KBM-7 (cell line): ENCODE measurements around the gene MEGF10.

ENCODE experiments used
- DNase-seq: peaks from one replicate; pipeline ENCODE4 v3.0.0-alpha.2; 2015
- in situ Hi-C: fragments of 300-500 bp; cut with MboI; formaldehyde crosslinking; loops from 2 replicates; pipeline ENCODE4 v1.14.3; 2020; ENCODE audit warnings: low sequenced_read_pairs, low pct_unique_long_range_greater_than_20kb, mixed read lengths

Gene MEGF10

DNA sequence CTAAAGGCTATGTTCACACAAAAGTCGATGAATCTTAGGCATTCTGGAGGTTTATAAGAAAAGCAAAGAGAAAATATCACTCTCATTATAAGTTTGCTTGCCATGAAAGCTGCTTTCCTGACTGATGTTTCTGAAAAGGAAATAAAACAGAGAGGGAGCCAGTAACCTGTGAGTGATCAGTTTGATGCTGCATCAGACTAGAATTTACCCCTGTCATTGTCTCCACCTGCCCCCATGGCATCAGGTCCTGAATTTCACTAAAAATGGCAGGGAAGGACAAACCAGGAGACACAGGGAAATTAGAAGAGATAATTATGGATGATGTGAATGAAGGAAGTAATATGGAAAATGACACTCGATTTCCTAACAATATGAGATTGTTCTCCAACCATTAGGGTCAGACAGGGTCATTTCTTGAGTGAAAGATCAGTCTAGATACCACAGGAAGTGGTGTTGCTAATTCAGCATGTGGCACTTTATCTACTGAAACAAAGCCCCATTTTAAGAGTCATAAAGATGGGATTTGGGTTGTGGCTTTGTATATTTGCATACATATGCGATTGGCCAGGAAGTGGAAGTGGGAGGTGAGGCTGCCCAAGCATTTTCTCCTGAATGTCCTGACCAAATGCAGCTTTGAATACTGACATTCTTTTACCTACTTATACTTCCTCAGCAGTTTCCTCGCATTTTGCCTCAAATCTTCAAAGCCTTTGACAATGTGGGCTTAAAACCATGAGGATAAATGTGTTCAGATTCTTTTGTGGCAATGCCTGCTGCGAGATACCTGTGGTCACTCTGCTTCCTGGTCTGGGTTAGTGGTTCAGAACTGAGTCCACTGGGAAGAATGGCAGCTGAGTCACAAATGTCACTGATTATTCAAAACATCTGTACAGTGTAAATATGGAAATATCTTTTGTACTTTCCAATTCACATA is 29.7 kb downstream of the MEGF10 start:
- DNase-seq: peak; percentile 90
- in situ Hi-C loops: no loop called here

DNA sequence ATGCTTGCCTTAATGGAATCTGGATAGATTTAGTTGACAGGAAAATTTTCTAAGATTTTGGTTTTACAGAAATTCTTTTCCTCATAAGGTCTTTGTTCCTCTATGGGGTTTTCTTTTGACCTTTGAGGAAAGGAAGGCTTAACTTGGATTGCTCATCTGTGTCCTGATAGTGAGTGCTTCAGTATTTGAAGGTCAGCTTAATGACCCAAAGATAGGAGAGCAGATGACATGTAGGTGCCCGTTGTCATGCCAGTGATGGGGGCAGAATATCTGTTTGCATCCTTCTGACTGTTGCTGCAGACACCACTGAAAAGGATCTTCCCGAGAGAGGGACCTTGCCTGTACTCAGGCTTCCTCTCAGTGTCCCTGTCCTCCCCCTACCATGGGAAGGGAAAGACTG is 30.9 kb downstream of the MEGF10 start:
- DNase-seq: no peak
- in situ Hi-C loops: no loop called here

- in situ Hi-C loops: no loop called here
- DNase-seq: no peak
These were observed 31.8 kb downstream of the MEGF10 start for GRCh38 chr5:127322403-127322802.

GRCh38 chr5:127324756-127325155 is 34.2 kb downstream of the MEGF10 start:
- DNase-seq: no peak
- in situ Hi-C loops: no loop called here

DNA sequence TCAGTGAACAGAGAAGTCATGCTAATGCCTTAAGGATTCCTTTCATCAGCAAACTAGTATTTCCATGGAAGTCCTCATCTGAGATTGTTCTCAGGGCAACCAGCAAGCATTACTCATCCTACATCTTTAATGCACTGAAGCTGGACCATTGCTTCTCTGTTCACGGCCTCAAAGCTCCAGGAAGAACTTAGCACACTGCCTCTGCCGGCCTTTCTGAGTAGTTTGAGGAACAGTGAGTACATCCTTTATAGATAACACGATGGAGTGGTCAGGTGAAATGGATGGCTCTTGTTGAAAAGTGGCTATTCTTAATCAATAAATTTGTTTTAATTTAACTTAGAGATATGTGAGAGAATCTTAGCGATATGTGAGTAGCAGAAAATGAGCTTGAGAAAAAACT is 35.8 kb downstream of the MEGF10 start:
- no peak for DNase-seq
- in situ Hi-C loops: no loop called here

- in situ Hi-C loops: no loop called here
- DNase-seq: no peak
These were observed 36.6 kb downstream of the MEGF10 start for GRCh38 chr5:127326976-127327755.

- DNase-seq: no peak
- in situ Hi-C loops: no loop called here
These were observed 39.5 kb downstream of the MEGF10 start for GRCh38 chr5:127330116-127330515.

- in situ Hi-C loops: no loop called here
- no peak for DNase-seq
These were observed 41.5 kb downstream of the MEGF10 start for GRCh38 chr5:127331890-127332649.

GRCh38 chr5:127333483-127333882 is 42.9 kb downstream of the MEGF10 start:
- in situ Hi-C loops: no loop called here
- no peak for DNase-seq

DNA sequence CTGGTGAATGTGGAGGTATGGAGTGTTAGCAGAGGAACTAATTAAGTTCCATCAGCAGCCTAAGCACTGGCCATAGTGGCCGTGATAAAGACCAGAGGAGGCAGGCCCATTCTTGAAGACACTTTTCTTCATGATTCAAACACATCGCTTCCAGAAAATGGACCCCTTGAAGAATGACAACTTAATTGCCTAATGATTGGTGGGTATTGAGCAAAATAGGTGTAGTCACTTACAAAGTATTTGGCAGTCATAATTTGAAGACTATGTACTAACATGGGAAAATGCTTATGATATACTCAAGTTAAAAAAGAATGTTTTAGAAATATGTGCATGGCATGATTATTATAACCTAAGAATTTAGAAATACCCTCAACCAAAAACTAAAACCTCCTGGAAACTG is 44.8 kb downstream of the MEGF10 start:
- DNase-seq: no peak
- in situ Hi-C loops: no loop called here

GRCh38 chr5:127337876-127338275 is 47.3 kb downstream of the MEGF10 start:
- no peak for DNase-seq
- in situ Hi-C loops: no loop called here

DNA sequence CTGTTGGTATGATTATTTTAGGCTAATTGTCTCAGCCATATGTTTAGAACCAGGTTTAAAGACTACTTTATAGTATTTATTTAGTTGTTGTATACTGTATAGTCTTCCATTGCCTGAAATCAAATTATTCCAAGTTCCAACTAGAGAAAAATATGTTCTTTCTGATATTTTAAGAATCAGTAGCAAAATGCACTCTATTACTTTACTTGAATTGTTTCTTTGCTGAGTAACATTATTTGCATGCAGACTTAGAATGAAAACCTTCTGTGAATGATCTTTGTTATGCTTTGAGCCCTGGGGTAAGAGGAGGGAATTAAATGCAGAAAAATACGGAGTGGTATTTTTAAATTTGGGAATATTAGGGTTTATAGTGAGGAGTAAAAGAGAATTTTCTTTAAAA is 47.9 kb downstream of the MEGF10 start:
- no peak for DNase-seq
- in situ Hi-C loops: no loop called here

DNA sequence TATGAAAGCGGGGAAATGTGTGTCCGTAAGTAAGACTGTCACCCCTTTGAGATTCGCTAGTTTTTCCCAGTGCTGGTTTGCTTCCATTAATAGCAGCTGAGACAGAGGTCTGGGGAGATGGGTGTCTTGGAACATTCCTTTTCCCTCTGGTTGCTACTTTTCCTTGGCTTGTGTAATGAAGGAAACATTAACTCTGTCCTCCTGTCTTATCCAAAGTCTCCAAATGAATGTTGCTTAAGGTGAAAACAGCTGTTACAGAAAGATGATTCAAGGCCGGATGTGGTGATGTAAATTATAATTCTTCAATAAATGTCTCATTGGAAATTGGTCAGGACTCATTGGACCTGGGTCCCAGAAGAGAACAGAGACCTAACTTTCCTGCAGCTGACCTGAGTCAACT is 50.0 kb downstream of the MEGF10 start:
- no peak for DNase-seq
- in situ Hi-C loops: no loop called here

GRCh38 chr5:127342364-127342763 is 51.8 kb downstream of the MEGF10 start:
- in situ Hi-C loops: no loop called here
- no peak for DNase-seq

DNA sequence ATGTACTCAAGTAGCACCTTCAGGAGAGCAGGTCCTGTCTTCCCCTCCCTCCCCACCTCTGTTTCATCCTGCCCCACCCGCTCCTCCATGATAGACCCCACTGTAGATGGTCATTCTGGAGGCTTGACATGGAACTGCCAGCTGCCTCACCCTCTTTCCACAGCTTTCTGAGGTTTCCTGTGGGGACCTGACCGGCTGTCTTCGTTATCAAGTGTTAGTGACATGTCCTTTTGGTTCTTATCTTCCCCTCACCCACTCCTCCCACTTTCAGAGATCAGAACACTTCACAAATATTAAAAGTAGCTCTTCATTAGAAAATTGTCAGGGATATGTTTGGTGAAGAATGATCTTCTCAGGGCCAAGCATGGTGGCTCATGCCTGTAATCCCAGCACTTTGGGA is 52.7 kb downstream of the MEGF10 start:
- DNase-seq: no peak
- in situ Hi-C loops: no loop called here

DNA sequence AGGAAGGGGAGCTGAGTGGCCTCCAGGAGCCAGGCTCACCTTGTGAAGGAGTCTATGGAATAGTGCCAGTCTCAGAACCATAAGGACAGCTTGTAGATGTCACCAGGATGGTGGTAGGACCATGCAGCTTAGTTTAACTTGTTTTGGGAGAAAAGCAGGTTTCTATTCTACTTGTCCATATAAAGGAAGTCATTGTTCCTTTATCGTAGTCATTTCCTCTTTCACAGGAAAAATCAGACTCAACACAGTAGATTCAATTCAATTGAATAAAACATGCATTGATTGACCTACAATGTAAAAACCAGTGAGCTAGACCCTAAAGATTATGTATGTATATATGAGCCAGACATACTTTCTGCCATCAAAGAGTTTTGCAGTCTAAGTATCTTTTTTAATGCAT is 53.3 kb downstream of the MEGF10 start:
- DNase-seq: no peak

DNA sequence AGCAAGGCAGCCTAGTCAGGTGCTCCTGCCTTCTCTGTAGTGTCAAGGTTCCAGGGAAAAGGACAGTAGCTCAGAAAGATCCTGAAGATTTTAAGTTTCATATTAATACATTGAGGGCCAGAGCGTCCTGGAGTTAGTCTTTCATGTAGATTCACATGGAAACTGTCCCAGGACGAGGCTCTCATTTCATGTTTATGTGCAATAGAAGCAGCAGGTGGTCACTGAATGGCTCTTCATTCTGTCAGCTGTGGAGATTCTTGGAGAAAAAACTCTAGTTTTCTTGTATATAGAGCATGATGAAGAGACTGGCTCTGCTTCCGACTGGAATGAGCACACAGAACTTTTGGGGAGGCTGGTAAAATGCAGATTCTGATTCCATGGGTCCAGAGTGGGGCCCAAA is 54.3 kb downstream of the MEGF10 start:
- in situ Hi-C loops: no loop called here
- no peak for DNase-seq

More for the DNA sequence above, 53.3 kb downstream of the MEGF10 start:
- in situ Hi-C loops: no loop called here

GRCh38 chr5:127351418-127351817 is 60.8 kb downstream of the MEGF10 start:
- no peak for DNase-seq
- in situ Hi-C loops: no loop called here

GRCh38 chr5:127352068-127352467 is 61.5 kb downstream of the MEGF10 start:
- no peak for DNase-seq
- in situ Hi-C loops: no loop called here

- in situ Hi-C loops: no loop called here
- DNase-seq: no peak
These were observed 62.7 kb downstream of the MEGF10 start for GRCh38 chr5:127353327-127353726.
